ENCODE results near the gene MLPH. TPM values are rescaled to one million over a fixed set of nuclear protein-coding genes. Genes with fewer than 3 reads are reported as not detected.

Gene MLPH
- total and polyA plus RNA-seq, 4 donors = 71.0 to 295 (median 192) TPM

DNA sequence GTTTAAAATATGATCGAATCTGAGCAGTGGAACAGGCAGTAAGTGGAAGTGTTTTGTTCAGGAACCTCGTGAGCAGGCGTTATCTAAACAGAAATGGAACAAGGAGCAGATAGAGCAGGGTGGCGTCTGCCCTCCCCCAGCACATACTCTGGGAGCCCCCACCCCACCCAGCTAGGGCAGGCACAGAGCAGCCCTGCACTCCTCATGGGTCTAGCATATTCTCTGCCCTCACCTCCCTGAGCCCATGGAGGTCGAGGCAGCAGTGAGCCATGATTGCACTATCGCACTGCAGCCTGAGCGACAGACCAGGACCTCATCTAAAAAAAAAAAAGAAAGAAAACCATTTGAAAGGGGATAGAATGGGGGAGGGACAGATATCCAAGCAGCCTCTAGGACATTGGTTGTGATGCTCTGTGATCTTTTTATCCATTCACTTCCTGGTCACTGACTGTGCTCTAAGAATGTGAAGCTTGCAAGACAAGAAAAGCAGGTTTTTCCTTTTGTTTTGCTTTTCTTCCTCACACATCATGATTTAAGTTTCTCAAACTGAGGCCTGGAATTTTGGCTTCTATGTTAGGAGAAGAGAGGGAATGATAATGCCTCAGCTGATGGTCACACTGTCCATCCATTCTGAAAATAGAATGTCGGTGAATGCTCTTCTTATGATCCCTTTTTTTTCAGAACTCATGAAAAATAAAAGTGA, 3.1 kb downstream of the MLPH start:
- Histone ChIP-seq H3K27me3 (ENCODE audit: control insufficient read depth in 3 of 3, insufficient read depth in 3 of 3, low read length in 2 of 3) (peaks cover 0 to 32% (median 25%) of the 10 kb centered on the region in 3 donors), H3K4me3 (no peak overlapping the region), H3K9me3 (ENCODE audit: control insufficient read depth in 4 of 4, insufficient read depth in 3 of 4, low read length in 3 of 4) (peaks cover 0 to 10% (median 6%) of the 10 kb centered on the region in 4 donors), H3K36me3 (ENCODE audit: control insufficient read depth in 4 of 4, insufficient read depth in 4 of 4, low read length in 4 of 4) (peaks cover 0 to 7% (median 0%) of the 10 kb centered on the region in 4 donors), H3K4me1 (ENCODE audit: control insufficient read depth in 5 of 5, insufficient read depth in 5 of 5, low read length in 5 of 5) (peaks cover 0 to 16% (median 6%) of the 10 kb centered on the region in 5 donors), H3K27ac (ENCODE audit: low read depth in 1 of 2, low read length in 1 of 2) (peak overlapping the region; percentile 43 to 92), H3K9ac (ENCODE audit: insufficient read depth in 1 of 2, low read length in 2 of 2) (no peak overlapping the region)
- 40 to 52% methylated on average over 8 of the region's 8 CpGs for WGBS, 2 donors
- ATAC-seq (ENCODE audit: insufficient read depth, low FRiP score) = no peak
- TF ChIP-seq, protein P1, sequence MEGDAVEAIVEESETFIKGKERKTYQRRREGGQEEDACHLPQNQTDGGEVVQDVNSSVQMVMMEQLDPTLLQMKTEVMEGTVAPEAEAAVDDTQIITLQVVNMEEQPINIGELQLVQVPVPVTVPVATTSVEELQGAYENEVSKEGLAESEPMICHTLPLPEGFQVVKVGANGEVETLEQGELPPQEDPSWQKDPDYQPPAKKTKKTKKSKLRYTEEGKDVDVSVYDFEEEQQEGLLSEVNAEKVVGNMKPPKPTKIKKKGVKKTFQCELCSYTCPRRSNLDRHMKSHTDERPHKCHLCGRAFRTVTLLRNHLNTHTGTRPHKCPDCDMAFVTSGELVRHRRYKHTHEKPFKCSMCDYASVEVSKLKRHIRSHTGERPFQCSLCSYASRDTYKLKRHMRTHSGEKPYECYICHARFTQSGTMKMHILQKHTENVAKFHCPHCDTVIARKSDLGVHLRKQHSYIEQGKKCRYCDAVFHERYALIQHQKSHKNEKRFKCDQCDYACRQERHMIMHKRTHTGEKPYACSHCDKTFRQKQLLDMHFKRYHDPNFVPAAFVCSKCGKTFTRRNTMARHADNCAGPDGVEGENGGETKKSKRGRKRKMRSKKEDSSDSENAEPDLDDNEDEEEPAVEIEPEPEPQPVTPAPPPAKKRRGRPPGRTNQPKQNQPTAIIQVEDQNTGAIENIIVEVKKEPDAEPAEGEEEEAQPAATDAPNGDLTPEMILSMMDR (IDR thresholded peaks at IDR 0.05; ENCODE audit: control extremely low read depth, extremely low read depth) = no peak
- peak; percentile 9 to 69 (median 54) for DNase-seq

DNA sequence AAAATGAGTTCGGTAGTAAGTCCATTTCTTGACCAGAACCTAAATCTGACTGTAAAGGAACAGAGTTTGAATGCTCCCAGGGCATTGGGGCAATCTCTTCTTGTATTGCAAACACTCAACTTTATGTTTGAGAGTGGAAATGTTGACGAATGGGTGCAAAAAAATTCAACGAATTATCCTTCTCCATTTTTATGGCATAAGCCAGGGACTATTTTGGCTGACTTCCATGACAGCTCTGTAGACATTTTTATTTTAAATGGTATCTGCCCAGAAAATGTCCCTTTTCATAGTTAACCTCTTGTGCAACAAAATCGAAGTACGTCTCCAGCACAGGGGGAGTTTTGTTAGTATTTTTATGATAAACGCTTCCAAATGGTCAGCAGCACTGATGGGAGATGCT, 3.7 kb downstream of the MLPH start:
- peaks cover 0 to 10% (median 6%) of the 10 kb centered on the region in 4 donors for H3K9me3 ChIP-seq (ENCODE audit: control insufficient read depth in 4 of 4, insufficient read depth in 3 of 4, low read length in 3 of 4)
- H3K4me3 ChIP-seq = no peak overlapping the region

DNA sequence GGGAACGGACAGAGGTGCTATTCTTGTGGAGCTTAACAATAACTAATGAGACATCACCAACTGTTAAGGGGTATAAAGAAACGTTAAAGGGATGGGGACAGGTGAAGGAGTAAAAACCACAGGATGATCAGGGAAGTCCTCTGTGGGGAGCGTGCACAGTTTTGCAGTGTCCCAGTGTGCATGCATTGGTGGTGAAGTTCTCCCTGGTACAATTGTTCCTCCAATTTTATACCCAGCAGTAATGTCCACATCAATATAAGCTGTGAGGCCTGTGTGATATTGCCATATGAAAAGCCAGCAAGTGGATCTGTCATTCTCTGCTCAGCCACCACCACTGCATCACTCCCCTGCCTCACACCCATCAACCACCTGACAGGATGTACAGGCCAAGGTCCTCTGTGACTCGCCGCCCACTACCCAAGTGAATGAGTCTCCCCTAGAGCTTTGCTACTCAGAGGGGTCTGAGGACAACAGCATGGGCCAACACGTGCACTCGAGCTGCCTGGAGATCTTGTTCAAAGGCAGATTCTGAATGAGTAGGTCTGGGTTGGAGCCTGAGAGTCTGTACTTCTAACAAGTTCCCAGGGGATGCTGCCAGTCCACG, 4.6 kb downstream of the MLPH start:
- H3K27me3 ChIP-seq (ENCODE audit: control insufficient read depth in 3 of 3, insufficient read depth in 3 of 3, low read length in 2 of 3) = peaks cover 0 to 19% (median 12%) of the 10 kb centered on the region in 3 donors
- DNase-seq (peak in 1 of 3 donors; percentile 1), ATAC-seq (ENCODE audit: insufficient read depth, low FRiP score) (no peak)
- H3K9ac ChIP-seq (ENCODE audit: insufficient read depth in 1 of 2, low read length in 2 of 2) = no peak overlapping the region
- WGBS, 2 donors = 90 to 91% methylated on average over 8 of the region's 8 CpGs
- peaks cover 0 to 10% (median 0%) of the 10 kb centered on the region in 4 donors for H3K36me3 ChIP-seq (ENCODE audit: control insufficient read depth in 4 of 4, insufficient read depth in 4 of 4, low read length in 4 of 4)
- TF ChIP-seq, protein P1 (IDR thresholded peaks at IDR 0.05; ENCODE audit: control extremely low read depth, extremely low read depth) = no peak
- H3K4me3 ChIP-seq = no peak overlapping the region
- peaks cover 0 to 10% (median 6%) of the 10 kb centered on the region in 4 donors for H3K9me3 ChIP-seq (ENCODE audit: control insufficient read depth in 4 of 4, insufficient read depth in 3 of 4, low read length in 3 of 4)
- H3K27ac ChIP-seq (ENCODE audit: low read depth in 1 of 2, low read length in 1 of 2) = peak overlapping the region in 1 of 2 donors; percentile 12
- peaks cover 0 to 11% (median 6%) of the 10 kb centered on the region in 5 donors for H3K4me1 ChIP-seq (ENCODE audit: control insufficient read depth in 5 of 5, insufficient read depth in 5 of 5, low read length in 5 of 5)

More for the DNA sequence above, 3.7 kb downstream of the MLPH start:
- peaks cover 0 to 16% (median 6%) of the 10 kb centered on the region in 5 donors for H3K4me1 ChIP-seq (ENCODE audit: control insufficient read depth in 5 of 5, insufficient read depth in 5 of 5, low read length in 5 of 5)
- ATAC-seq (ENCODE audit: insufficient read depth, low FRiP score) = no peak
- peaks cover 0 to 9% (median 0%) of the 10 kb centered on the region in 4 donors for H3K36me3 ChIP-seq (ENCODE audit: control insufficient read depth in 4 of 4, insufficient read depth in 4 of 4, low read length in 4 of 4)
- H3K9ac ChIP-seq (ENCODE audit: insufficient read depth in 1 of 2, low read length in 2 of 2) = no peak overlapping the region
- no peak for DNase-seq
- TF ChIP-seq, protein P1 (IDR thresholded peaks at IDR 0.05; ENCODE audit: control extremely low read depth, extremely low read depth) = no peak
- peaks cover 0 to 26% (median 19%) of the 10 kb centered on the region in 3 donors for H3K27me3 ChIP-seq (ENCODE audit: control insufficient read depth in 3 of 3, insufficient read depth in 3 of 3, low read length in 2 of 3)
- 68 to 72% methylated on average over 6 of the region's 6 CpGs for WGBS, 2 donors
- no peak overlapping the region for H3K27ac ChIP-seq (ENCODE audit: low read depth in 1 of 2, low read length in 1 of 2)

All from lung (tissue), 12 donors.